HG02610 (cell line): Measurements from ENCODE around the gene CIC.

Experiments
- ATAC-seq: cut with Tn5 transposase; IDR thresholded peaks from one replicate; pipeline ENCODE4 v1.9.1; 2021; ENCODE audit warnings: mild to moderate bottlenecking, moderate library complexity; ENCODE audit not compliant: unreplicated experiment

Gene CIC

DNA sequence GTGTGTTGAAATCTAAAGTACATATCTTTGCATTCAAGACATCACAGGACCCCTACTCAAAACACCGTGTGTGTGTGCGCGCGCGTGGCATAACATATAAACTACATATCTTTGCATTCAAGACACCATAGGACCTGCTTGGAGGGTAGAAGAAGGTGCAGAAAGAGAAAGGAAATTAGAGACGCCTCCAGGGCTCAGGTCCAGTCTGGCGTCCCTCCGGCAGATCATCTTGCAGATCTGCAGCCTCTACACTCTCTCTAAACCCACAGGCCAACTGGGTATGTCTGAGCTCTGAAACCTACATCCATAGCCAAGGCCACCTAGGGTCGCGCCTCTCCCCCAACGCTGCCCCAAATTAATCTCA is 34.0 kb downstream of the CIC start:
- ATAC-seq: no peak

DNA sequence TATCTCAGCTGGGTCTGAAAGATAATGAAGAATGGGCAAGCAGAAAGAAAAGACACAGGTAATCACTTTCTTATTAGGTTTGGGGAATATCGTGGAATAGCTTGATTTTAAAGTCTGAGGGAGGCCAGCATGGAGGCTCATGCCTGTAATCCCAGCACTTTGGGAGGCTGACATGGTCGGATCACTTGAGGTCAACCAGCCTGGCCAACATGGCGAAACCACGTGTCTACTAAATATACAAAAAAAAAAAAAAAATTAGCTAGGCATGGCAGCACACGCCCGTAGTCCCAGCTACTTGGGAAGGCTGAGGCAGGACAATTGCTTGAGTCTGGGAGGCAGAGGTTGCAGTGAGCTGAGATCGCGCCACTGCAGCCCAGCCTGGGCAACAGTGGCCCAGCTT is 34.8 kb downstream of the CIC start:
- no peak for ATAC-seq

GRCh38 chr19:42306646-42307045 is 37.6 kb downstream of the CIC start:
- no peak for ATAC-seq

DNA sequence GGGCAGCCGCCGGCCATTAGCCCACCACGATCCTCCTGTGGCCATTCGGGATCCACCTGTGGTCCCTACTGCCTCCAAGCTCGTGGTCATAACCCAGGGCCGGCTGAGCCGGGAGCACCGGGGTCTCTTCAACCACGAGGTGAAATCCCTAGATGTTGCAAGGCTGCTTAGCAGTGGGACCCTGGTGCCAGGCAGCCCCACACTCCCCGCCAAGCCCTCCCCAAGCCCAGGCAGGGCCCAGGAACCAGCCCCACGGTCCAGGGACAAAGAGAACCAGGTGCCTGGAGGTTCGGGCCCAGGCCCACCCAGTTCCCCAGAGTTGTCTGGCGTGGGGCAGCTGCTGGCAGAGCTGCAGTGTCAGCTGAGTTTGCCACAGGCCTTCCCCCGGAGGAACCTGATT is 40.6 kb downstream of the CIC start:
- ATAC-seq: no peak

GRCh38 chr19:42311657-42312056 is 42.6 kb downstream of the CIC start:
- ATAC-seq: no peak

DNA sequence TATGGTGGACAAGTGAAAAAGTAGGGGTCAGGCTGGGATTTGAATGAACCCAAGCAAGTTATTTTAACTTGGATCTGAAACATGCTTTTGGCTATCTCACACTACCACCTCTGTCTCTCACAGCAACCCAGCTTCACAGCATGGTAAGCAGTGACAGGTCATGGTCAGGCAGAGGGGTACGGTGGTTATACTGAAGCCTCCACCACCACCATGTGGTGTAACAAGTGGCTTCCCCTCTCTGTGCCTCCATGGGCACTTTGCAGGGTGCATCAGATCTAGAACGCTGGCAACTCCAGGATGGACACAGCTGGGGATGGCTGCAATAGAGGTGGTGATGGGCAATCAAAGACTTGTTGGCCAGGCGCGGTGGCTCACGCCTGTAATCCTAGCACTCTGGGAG is 43.3 kb downstream of the CIC start:
- ATAC-seq: no peak

- ATAC-seq: no peak
These were observed 44.2 kb downstream of the CIC start, which contains the start of gene TMEM145 for GRCh38 chr19:42313096-42313839. TSS of gene TMEM145 (plus strand) at chr19:42313309. CDS start at chr19:42313377, 68 bp downstream.

DNA sequence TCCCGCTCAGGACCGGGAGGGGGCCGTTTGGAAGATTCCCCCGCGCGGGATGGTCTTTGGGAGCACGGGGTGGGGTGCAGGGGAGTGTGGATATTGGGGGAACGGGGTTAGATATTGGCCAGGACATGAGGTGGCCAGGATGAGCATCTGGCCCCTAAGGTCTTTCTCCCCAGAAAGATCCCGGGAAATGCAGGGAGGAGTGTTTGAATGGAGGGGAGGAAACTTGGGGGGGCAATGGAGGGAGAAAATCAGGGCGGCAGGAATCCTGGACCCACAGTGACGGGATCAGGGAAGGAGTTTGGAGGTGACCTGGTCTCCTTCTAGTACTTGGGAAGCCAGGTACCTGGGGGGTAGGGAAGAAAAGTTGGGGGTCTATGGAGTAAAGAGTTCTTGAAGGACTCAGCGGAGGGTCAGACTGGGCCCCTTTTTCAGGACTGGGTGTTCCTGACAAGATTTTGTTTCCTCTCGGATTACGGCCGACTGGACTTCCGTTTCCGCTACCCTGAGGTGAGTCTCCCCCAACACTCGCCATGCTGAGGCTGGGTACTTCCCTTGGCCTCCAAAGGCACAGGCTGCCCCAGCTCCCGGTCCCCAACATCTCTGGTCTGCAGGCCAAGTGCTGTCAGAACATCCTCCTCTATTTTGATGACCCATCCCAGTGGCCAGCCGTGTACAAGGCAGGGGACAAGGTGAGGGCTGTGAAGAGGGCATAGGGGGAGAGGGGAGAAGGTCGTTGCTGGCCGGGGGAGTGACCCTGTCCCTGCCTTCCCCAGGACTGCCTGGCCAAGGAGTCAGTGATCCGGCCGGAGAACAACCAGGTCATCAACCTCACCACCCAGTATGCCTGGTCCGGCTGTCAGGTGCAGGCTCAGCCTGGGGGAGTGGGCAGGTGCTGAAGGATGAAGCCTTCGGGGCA is 45.0 kb downstream of the CIC start:
- ATAC-seq: no peak

GRCh38 chr19:42315024-42315423 is 46.0 kb downstream of the CIC start:
- ATAC-seq: no peak

- ATAC-seq: no peak
These were observed 47.5 kb downstream of the CIC start for GRCh38 chr19:42316223-42317211.

DNA sequence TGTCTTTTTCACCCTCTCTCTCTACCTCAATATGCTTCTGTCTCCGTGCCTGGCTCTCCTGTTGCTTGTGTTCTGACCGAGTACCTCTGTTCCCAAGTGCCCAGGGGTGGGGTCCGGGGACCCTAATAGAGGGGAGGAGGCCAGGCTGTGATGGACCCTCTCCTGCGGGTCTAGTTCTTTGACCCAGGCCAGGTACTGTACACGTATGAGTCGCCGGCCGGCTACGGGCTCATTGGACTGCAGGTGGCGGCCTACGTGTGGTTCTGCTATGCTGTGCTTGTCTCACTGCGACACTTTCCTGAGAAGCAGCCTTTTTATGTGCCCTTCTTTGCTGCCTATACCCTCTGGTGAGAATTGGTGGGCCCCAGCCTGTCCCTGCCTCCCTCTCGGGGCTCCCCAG is 48.5 kb downstream of the CIC start:
- no peak for ATAC-seq

DNA sequence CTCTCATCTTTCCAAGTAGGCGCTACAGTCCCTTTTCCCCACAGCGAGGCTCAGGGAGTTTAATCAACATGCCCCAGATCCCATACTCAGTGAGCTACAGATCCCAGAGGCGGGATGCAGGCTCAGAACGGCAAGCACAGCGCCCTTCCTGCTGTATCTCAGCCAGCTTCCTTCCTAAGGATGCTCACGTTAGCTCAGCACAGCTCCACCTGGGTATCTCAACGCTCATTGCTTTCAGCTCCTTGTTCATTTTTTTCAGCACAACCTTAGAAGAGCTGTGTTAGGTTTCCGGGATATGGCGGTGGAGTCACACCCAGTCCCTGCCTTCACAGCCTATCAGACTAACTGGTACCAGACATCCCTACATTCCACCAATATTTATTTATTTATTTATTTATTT is 53.3 kb downstream of the CIC start:
- no peak for ATAC-seq

DNA sequence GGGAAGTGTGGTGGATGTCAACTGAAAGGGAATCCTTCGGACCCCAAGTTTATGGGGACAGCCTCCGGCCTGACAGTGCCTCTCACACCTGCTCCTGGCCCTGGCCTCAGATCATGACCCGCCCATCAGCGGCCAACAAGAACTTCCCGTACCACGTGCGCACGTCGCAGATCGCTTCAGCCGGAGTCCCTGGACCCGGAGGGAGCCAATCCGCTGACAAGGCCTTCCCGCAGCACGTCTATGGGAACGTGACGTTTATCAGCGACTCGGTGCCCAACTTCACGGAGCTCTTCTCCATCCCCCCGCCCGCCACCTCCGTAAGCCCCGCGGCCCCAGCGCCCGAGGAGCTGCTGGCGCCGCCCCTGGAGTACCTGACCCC is 54.4 kb downstream of the CIC start:
- no peak for ATAC-seq

DNA sequence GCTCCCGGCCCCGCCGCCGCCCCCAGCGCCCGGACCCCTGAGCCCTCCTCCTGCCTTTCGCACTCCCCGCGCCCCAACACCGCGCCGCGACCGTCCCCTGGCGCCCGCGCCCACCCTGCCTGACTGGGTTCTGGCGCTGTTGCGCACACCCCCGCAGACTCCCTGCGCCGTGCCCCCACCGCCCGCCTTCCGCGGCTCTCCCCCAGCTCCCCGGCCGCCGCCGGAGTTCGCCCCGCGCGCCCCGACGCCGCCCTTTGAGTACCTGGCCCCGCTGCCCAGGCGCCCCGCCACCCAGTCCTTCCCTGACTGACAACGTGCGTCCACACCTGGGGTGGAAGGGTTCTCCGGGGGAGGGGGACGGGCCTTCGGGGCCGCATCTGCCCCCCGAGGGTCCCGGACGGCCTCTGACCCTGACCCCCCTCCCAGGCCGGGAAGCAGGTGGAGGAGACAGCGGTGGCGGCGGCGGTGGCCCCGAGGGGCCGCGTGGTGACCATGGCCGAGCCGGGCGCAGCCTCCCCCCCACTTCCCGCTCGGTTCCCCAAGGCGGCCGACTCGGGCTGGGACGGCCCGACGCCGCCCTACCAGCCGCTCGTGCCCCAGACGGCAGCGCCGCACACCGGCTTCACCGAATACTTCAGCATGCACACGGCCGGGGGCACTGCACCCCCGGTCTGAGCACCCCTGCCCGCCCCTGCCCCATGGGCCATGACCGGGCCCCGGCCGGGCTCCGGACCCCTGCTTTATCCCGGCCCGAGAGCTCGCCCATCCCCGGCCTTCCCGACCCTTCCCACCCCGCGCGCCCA is 55.0 kb downstream of the CIC start:
- no peak for ATAC-seq

DNA sequence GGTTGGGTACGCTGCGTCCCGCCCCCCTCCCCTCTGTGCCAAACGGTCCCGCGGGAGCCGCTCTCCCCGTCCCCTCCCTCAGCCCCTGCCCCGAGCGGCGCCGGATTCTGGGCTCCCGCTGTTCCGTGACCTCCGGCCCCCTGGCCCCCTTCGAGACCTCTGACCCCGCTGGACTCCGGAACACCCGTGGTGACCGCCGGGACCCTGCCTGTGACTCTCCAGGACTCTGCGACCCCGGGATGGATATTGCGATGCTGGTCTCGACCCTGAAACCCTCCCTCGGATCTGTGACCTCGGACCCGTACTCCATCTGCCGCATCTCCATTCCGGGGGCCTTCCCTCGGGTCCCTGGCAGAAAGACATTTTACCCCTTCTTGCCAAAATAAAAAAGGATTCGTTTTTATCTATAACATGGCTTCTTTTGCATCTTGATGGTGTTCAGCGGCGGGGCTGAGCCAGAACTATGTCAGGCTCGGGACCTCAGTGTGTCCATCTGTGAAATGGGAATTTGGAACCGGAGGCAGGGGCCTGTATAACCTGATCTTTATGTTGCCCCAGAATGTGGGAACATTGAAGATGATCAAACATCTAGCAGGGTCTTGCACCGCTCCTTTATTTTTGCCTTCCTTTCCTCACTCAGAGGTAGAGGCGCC is 55.7 kb downstream of the CIC start:
- no peak for ATAC-seq

GRCh38 chr19:42325308-42325895 is 56.4 kb downstream of the CIC start, which contains the start of gene MEGF8:
TSS of gene MEGF8 (plus strand) at chr19:42325635. CDS start at chr19:42326244, 609 bp downstream.
- ATAC-seq: peak; percentile 92

DNA sequence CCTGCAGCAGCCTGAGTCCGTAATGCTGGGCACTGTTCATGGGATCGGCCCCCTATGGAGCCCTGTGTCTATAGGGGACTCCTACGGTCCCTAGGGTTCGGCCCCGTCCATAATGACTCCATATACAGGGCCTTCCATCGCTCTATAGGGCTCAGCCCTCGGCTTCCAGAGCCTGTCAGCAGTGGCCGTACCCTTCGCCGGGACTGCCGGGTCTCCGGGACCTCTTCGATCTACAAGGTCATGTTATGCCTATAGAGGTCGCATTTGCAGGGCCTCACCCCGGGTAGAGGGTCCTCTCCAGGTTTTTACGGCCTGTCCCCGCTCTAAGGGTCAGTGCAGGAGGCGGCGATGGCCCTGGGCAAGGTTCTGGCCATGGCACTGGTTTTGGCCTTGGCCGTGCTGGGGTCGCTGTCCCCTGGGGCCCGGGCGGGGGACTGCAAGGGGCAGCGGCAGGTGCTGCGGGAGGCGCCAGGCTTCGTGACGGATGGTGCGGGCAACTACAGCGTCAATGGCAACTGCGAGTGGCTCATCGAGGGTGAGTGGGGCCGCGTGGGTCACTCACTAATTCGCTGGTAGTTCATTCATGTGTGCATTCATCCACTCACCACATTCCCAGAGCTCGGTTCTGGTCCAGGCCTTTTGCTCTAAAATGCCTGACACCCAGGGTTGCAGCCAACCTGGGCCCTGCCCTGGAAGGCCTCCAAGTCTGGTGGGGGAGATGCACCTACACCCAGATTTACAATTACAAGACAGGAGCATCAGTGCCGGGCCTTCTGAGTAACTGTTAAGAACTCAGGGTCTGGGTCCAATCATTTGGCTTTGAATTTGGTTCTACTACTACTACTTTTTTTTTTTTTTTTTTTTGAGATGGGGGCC is 57.1 kb downstream of the CIC start:
- peak; percentile 1 for ATAC-seq

DNA sequence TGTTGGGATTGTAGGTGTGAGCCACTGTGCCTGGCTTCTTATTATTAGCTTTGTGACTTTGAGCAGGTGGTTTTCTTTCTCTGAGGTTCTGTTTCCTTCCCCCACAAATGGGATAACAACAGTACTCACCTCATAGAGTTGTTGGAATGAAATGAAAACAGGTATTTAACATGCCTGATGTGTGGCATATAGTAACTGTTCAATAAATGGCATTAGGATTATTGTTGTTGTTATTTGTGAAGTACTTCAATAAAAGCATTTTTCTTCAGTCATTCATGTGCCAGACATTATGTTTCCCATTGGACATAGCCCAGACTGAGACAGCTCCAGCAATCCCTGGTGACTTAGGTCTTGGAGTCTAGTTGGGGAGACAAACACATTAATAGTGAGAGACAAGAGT is 57.9 kb downstream of the CIC start:
- no peak for ATAC-seq
